Nephron (organoid): ENCODE data around the gene ABHD8.

Experiments used
- H3K27ac Mint-ChIP-seq, 3 experiments: 2 replicates each; pipeline ENCODE4 v1.8.0; 2020; ENCODE audit warnings: mixed read lengths in 3 of 3, mild to moderate bottlenecking in 2 of 3, moderate library complexity in 1 of 3
- H3K27me3 Mint-ChIP-seq: 2 replicates; pipeline ENCODE4 v1.8.0; 2021; ENCODE audit warnings: low read depth, mild to moderate bottlenecking, moderate library complexity, mixed read lengths
- H3K36me3 Mint-ChIP-seq: 2 replicates; pipeline ENCODE4 v1.8.0; 2020; ENCODE audit warnings: low read depth, mixed read lengths
- H3K4me1 Mint-ChIP-seq: 2 replicates; pipeline ENCODE4 v1.8.0; 2020; ENCODE audit warnings: mixed read lengths
- H3K4me3 Mint-ChIP-seq, 3 experiments: 2 replicates each; pipeline ENCODE4 v1.8.0; 2020; ENCODE audit warnings: mild to moderate bottlenecking in 3 of 3, mixed read lengths in 3 of 3, moderate library complexity in 2 of 3
- H3K9me3 Mint-ChIP-seq: 2 replicates; pipeline ENCODE4 v1.8.0; 2020; ENCODE audit warnings: mixed read lengths
- CTCF ChIP-seq, 3 experiments: fragments of 200-600 bp; sonication (generic); IDR thresholded peaks; one replicate each; pipeline ENCODE4 v1.5.0; 2021; ENCODE audit warnings: antibody characterized with exemption in 3 of 3; ENCODE audit not compliant: unreplicated experiment in 3 of 3

Gene ABHD8

GRCh38 chr19:17244618-17245534 lies 58.3 kb downstream of the ABHD8 start:
- H3K36me3 Mint-ChIP-seq, result no peaks in the 10 kb centered on the region
- TF ChIP-seq CTCF (IDR thresholded peaks at IDR 0.05; ENCODE audit: unreplicated experiment in 3 of 3), result no peak
- peaks cover 40% of the 10 kb centered on the region for H3K4me1 Mint-ChIP-seq
- H3K27me3 Mint-ChIP-seq, result peaks cover 8% of the 10 kb centered on the region
- peak overlapping the region; percentile 80 to 94 (median 87) for H3K27ac Mint-ChIP-seq
- no peaks in the 10 kb centered on the region for H3K9me3 Mint-ChIP-seq
- peak overlapping the region; percentile 90 to 94 (median 93) for H3K4me3 Mint-ChIP-seq

GRCh38 chr19:17243830-17244617 lies 59.2 kb downstream of the ABHD8 start:
- H3K36me3 Mint-ChIP-seq, result no peaks in the 10 kb centered on the region

GRCh38 chr19:17243211-17243829 lies 59.9 kb downstream of the ABHD8 start:
- TF ChIP-seq CTCF (IDR thresholded peaks at IDR 0.05; ENCODE audit: unreplicated experiment in 3 of 3), result no peak
- peaks cover 7% of the 10 kb centered on the region for H3K27me3 Mint-ChIP-seq
- H3K36me3 Mint-ChIP-seq, result peaks cover 3% of the 10 kb centered on the region
- peak overlapping the region; percentile 90 to 94 (median 93) for H3K4me3 Mint-ChIP-seq
- peak overlapping the region; percentile 87 to 94 (median 90) for H3K27ac Mint-ChIP-seq
- H3K9me3 Mint-ChIP-seq, result no peaks in the 10 kb centered on the region
- H3K4me1 Mint-ChIP-seq, result peaks cover 30% of the 10 kb centered on the region

More at GRCh38 chr19:17243830-17244617, 59.2 kb downstream of the ABHD8 start:
- peak overlapping the region; percentile 90 to 94 (median 93) for H3K4me3 Mint-ChIP-seq
- peak overlapping the region; percentile 87 to 94 (median 90) for H3K27ac Mint-ChIP-seq
- no peaks in the 10 kb centered on the region for H3K9me3 Mint-ChIP-seq
- no peak for TF ChIP-seq CTCF (IDR thresholded peaks at IDR 0.05; ENCODE audit: unreplicated experiment in 3 of 3)
- peaks cover 8% of the 10 kb centered on the region for H3K27me3 Mint-ChIP-seq
- peaks cover 37% of the 10 kb centered on the region for H3K4me1 Mint-ChIP-seq

GRCh38 chr19:17242431-17243208 lies 60.6 kb downstream of the ABHD8 start:
- TF ChIP-seq CTCF (IDR thresholded peaks at IDR 0.05; ENCODE audit: unreplicated experiment in 3 of 3), result no peak
- H3K36me3 Mint-ChIP-seq, result peaks cover 10% of the 10 kb centered on the region
- H3K27me3 Mint-ChIP-seq, result peaks cover 4% of the 10 kb centered on the region
- H3K4me3 Mint-ChIP-seq, result peak overlapping the region; percentile 90 to 94 (median 93)
- no peaks in the 10 kb centered on the region for H3K9me3 Mint-ChIP-seq
- peaks cover 32% of the 10 kb centered on the region for H3K4me1 Mint-ChIP-seq
- H3K27ac Mint-ChIP-seq, result peak overlapping the region; percentile 87 to 94 (median 90)
